Spleen (tissue), 11 donors: Measurements from ENCODE around the gene WWC1. TPM values are rescaled to one million over a fixed set of nuclear protein-coding genes. Genes with fewer than 3 reads are reported as not detected.
"Not testable (repeated sequence)": the region's sequence is repeated elsewhere in the genome, so short reads cannot be mapped to it uniquely, and the experiment has no call there.

Experiments
- DNase-seq: peaks from one replicate; pipeline ENCODE4 v3.0.0-alpha.2; 2020
- H3K27ac ChIP-seq, 8 donors: fragments of 200-600 bp; sonication (generic) in 7 of 8; 1 replicate in 4 of 8; 2 replicates in 4 of 8; pipeline versions ENCODE4 v1.5.0 to v1.8.0; 2016 to 2021; ENCODE audit warnings: inconsistent platforms in 4 of 8, mild to moderate bottlenecking in 4 of 8, moderate library complexity in 1 of 8
- H3K27me3 ChIP-seq, 7 donors: fragments of 200-600 bp; sonication (generic) in 6 of 7; replicated peaks in 1 of 7; 1 replicate in 4 of 7; 2 replicates in 3 of 7; pipeline versions ENCODE4 v1.5.0 to v1.8.0; 2016 to 2021; ENCODE audit warnings: inconsistent platforms in 3 of 7, mild to moderate bottlenecking in 1 of 7
- H3K36me3 ChIP-seq, 6 donors: fragments of 200-600 bp; sonication (generic) in 5 of 6; 1 replicate in 4 of 6; 2 replicates in 2 of 6; pipeline versions ENCODE4 v1.5.0 to v1.8.0; 2016 to 2021; ENCODE audit warnings: inconsistent platforms in 2 of 6
- H3K4me1 ChIP-seq, 6 donors: fragments of 200-600 bp; sonication (generic) in 5 of 6; 1 replicate in 3 of 6; 2 replicates in 3 of 6; pipeline versions ENCODE4 v1.5.0 to v1.8.0; 2016 to 2021; ENCODE audit warnings: inconsistent platforms in 3 of 6
- H3K4me3 ChIP-seq, 8 donors: fragments of 200-600 bp; sonication (generic) in 7 of 8; 1 replicate in 4 of 8; 2 replicates in 4 of 8; pipeline versions ENCODE4 v1.5.0 to v1.8.0; 2016 to 2021; ENCODE audit warnings: inconsistent platforms in 4 of 8, mild to moderate bottlenecking in 4 of 8, moderate library complexity in 2 of 8
- H3K9me3 ChIP-seq, 8 donors: fragments of 200-600 bp; sonication (generic) in 7 of 8; 1 replicate in 4 of 8; 2 replicates in 4 of 8; pipeline versions ENCODE4 v1.5.0 to v1.8.0; 2016 to 2021; ENCODE audit warnings: inconsistent platforms in 4 of 8
- CTCF ChIP-seq, 11 experiments: fragments of 200-600 bp in 7 of 11; fragments of 450-650 bp in 4 of 11; sonication (generic) in 4 of 11; IDR thresholded peaks in 8 of 11; conservative IDR thresholded peaks in 3 of 11; 1 replicate in 7 of 11; 2 replicates in 4 of 11; pipeline versions ENCODE4 v1.4.0 to v1.8.0; 2016 to 2021; ENCODE audit warnings: antibody characterized with exemption in 11 of 11, inconsistent platforms in 4 of 11, mild to moderate bottlenecking in 1 of 11
- POLR2A ChIP-seq, 3 donors: fragments of 450-650 bp; IDR thresholded peaks; one replicate each; pipeline ENCODE4 v1.5.1; 2017; ENCODE audit warnings: antibody characterized with exemption in 3 of 3, mild to moderate bottlenecking in 1 of 3
- POLR2AphosphoS5 ChIP-seq, 3 donors: sonication (generic); formaldehyde crosslinking; IDR thresholded peaks; one replicate each; pipeline ENCODE4 v1.5.1; 2017; ENCODE audit warnings: antibody characterized with exemption in 3 of 3
- WGBS, 5 donors: extraction: QIAGEN DNeasy Blood & Tissue Kit in 3 of 5; methylation state at CpG; one replicate each; pipeline versions ENCODE4 v1.1.5 to v1.1.7; 2013 to 2018; 5-methylcytosine and 5-hydroxymethylcytosine counted together
- intact Hi-C: fragments of 100-400 bp; cut with DNase I; formaldehyde crosslinking; loops from one replicate; pipeline ENCODE4 v1.15.0; 2023; ENCODE audit warnings: low total_unique reads
- polyA plus RNA-seq, 3 donors: library from polyadenylated mRNA; stranded (reverse); fragments of 200-250 nt; gene quantifications; one replicate each; pipeline ENCODE4 v1.2.1, GENCODE V29; 2013
- total RNA-seq, 7 donors: library from RNA; depleted of rRNA in 3 of 7; stranded (reverse); fragments of >200 nt in 3 of 7; fragmentation: NEBNext Ultra II Directional in 4 of 7; extraction: Animal tissue kit (Norgen Biotek cat#: 25700) in 4 of 7; gene quantifications; one replicate each; pipeline versions ENCODE4 v1.1.0 to v1.2.1, GENCODE V29; 2016 to 2021
- donor health status: healthy with polysubstance abuse.
- donor health status: DM: no; HTN: no; CAD: no; lungs with moderate emphysema.
- donor health status: DM: no; HTN: no; CAD: no.
- donor health status: Bipolar disorder and iron deficiency.
- donor health status: healthy.
- donor health status: DM: no; HTN: no; CAD: no.
- donor health status: DM: yes; HTN: yes; CAD: no.

The WWC1 gene
- total and polyA plus RNA-seq, 10 donors, result 0.60 to 5.4 (median 1.3) TPM

GRCh38 chr5:168334695-168335094 is 43.2 kb downstream of the WWC1 start:
- H3K4me1 ChIP-seq, result no peaks in the 10 kb centered on the region
- no peaks in the 10 kb centered on the region for H3K9me3 ChIP-seq
- H3K36me3 ChIP-seq, result no peaks in the 10 kb centered on the region
- DNase-seq, result peak; percentile 29
- TF ChIP-seq POLR2AphosphoS5 (IDR thresholded peaks at IDR 0.05), result no peak
- TF ChIP-seq CTCF (IDR thresholded peaks at IDR 0.05 in 8 of 11, conservative IDR thresholded peaks at IDR 0.05 in 3 of 11), result no peak
- TF ChIP-seq POLR2A (IDR thresholded peaks at IDR 0.05), result no peak
- H3K4me3 ChIP-seq, result no peak overlapping the region
- peaks cover 0 to 11% (median 0%) of the 10 kb centered on the region in 7 donors for H3K27me3 ChIP-seq
- 35 to 84% (median 78%) methylated on average over 4 of the region's 4 CpGs for WGBS, 5 donors
- intact Hi-C loops, result no loop called here
- no peak overlapping the region for H3K27ac ChIP-seq

GRCh38 chr5:168337361-168337760 is 45.9 kb downstream of the WWC1 start:
- Histone ChIP-seq H3K27me3 (no peaks in the 10 kb centered on the region), H3K9me3 (no peaks in the 10 kb centered on the region), H3K4me3 (no peak overlapping the region), H3K27ac (no peak overlapping the region), H3K36me3 (no peaks in the 10 kb centered on the region), H3K4me1 (no peaks in the 10 kb centered on the region)
- intact Hi-C loops, result no loop called here
- no peak for TF ChIP-seq POLR2AphosphoS5 (IDR thresholded peaks at IDR 0.05)
- TF ChIP-seq CTCF (IDR thresholded peaks at IDR 0.05 in 8 of 11, conservative IDR thresholded peaks at IDR 0.05 in 3 of 11), result no peak
- TF ChIP-seq POLR2A (IDR thresholded peaks at IDR 0.05), result no peak
- DNase-seq, result peak; percentile 10
- 83 to 94% (median 86%) methylated on average over 2 of the region's 2 CpGs for WGBS, 5 donors

- WGBS, 5 donors, result 46 to 63% (median 58%) methylated on average over 5 of the region's 5 CpGs
- DNase-seq, result peak; percentile 29
- no peaks in the 10 kb centered on the region for H3K9me3 ChIP-seq
- TF ChIP-seq POLR2A (IDR thresholded peaks at IDR 0.05), result no peak
- H3K36me3 ChIP-seq, result no peaks in the 10 kb centered on the region
- H3K27ac ChIP-seq, result no peak overlapping the region
- H3K27me3 ChIP-seq, result no peaks in the 10 kb centered on the region
- no peaks in the 10 kb centered on the region for H3K4me1 ChIP-seq
- H3K4me3 ChIP-seq, result no peak overlapping the region
- intact Hi-C loops, result no loop called here
These were observed 47.8 kb downstream of the WWC1 start for GRCh38 chr5:168339109-168339771.

- H3K4me3 ChIP-seq, H3K36me3 ChIP-seq, intact Hi-C loops, H3K4me1 ChIP-seq, H3K27me3 ChIP-seq, DNase-seq, H3K9me3 ChIP-seq, H3K27ac ChIP-seq: not testable (repeated sequence)
- WGBS, 5 donors, result 86 to 94% (median 93%) methylated on average over 3 of the region's 3 CpGs
These were observed 48.3 kb downstream of the WWC1 start for GRCh38 chr5:168339772-168340140.

- Histone ChIP-seq H3K9me3 (no peaks in the 10 kb centered on the region), H3K4me3 (no peak overlapping the region), H3K27me3 (no peaks in the 10 kb centered on the region), H3K36me3 (no peaks in the 10 kb centered on the region), H3K4me1 (no peaks in the 10 kb centered on the region), H3K27ac (no peak overlapping the region)
- 80 to 98% (median 95%) methylated on average over 1 of the region's 1 CpG for WGBS, 5 donors
- DNase-seq, result no peak
- TF ChIP-seq CTCF (IDR thresholded peaks at IDR 0.05 in 8 of 11, conservative IDR thresholded peaks at IDR 0.05 in 3 of 11) (no peak), POLR2A (IDR thresholded peaks at IDR 0.05) (no peak), POLR2AphosphoS5 (IDR thresholded peaks at IDR 0.05) (no peak)
- intact Hi-C loops, result no loop called here
These were observed 49.0 kb downstream of the WWC1 start for GRCh38 chr5:168340487-168340886.
